Skeletal muscle satellite cell (primary cell): Measurements from ENCODE around the gene PTPRG.

Source experiments
- H3K27me3 ChIP-seq: 2 replicates; pipeline ENCODE4 v1.7.0; 2013; ENCODE audit warnings: low read length; ENCODE audit not compliant: control insufficient read depth, insufficient read depth
- H3K36me3 ChIP-seq: 2 replicates; pipeline ENCODE4 v1.7.0; 2013; ENCODE audit warnings: mild to moderate bottlenecking, control low read depth, low read length; ENCODE audit not compliant: insufficient read depth
- H3K4me1 ChIP-seq: 2 replicates; pipeline ENCODE4 v1.7.0; 2013; ENCODE audit warnings: low read length; ENCODE audit not compliant: control insufficient read depth, insufficient read depth
- H3K4me2 ChIP-seq: 2 replicates; pipeline ENCODE4 v1.7.0; 2013; ENCODE audit warnings: mild to moderate bottlenecking, low read length
- H3K4me3 ChIP-seq: 2 replicates; pipeline ENCODE4 v1.7.0; 2013; ENCODE audit warnings: low read length
- H3K9ac ChIP-seq: 2 replicates; pipeline ENCODE4 v1.7.0; 2013; ENCODE audit warnings: mild to moderate bottlenecking, low read depth, low read length, moderate library complexity
- H3K9me3 ChIP-seq: replicated peaks from 2 replicates; pipeline ENCODE4 v1.7.0; 2013; ENCODE audit warnings: mild to moderate bottlenecking, control low read depth, low read length

The PTPRG gene

DNA sequence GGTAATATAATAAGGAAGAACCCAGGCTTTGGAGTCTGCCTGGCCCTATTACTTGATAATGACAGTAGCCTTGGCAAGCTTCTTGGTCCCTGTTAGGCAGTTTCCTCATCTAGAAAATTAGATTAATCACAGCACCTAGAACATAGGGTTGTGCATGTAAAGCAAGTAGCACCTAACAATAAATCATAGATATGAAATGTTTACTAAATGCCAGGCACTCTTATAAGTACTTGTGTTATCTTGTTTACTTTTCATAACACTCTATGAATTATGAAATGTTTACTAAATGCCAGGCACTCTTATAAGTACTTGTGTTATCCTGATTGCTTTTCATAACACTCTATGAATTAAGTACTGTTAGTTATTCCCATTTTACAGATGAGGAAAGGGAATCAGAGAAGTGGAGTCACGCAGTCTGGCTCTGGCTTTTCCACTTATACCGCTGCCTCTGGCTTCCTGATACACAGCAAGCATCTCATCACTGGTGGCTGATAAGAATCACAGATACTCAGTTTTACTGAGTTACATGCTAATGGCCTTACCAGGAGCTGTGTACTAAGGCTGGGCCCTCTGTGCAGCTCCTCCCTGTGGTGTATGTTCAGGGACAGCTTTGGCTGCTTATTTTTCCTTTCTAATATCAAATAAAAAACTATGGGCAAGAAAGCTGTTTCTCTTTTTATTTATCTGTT is 688.6 kb downstream of the PTPRG start:
- Histone ChIP-seq H3K36me3 (no peaks in the 10 kb centered on the region), H3K4me2 (no peak overlapping the region), H3K27me3 (no peaks in the 10 kb centered on the region), H3K4me3 (no peak overlapping the region), H3K4me1 (no peaks in the 10 kb centered on the region), H3K9me3 (no peaks in the 10 kb centered on the region), H3K9ac (no peak overlapping the region)

DNA sequence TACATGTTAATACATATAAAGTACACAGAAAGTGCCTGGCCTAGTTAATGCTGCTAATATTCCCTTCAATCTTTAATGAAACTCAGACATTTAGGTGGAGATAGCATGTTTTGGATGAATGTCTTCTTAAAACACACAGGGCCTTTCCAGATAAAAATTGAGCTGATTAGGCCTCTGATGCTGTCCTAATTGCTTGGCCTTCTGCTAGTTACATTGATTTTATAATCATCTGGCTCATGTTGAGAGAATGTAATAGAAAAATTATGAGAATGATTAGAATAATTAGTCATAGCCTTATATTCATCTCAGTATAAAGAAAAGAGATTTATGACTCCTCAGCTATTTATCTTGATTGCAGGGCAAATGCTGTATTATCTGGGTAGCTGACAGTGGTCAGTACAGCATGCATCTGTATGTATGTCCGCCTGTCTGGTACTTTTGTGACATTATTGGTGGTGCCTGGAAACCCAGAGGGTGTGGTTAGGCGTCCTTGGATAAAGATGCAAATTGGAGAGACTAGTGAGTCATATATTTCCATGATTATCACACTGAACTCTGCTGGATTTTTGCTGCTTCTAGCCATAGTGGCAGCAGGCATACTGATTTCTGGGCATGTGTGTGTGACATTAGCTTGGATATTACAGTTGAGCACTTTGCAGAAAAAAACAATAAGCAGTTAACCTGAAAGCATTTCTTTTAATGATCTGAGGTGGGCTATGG is 691.2 kb downstream of the PTPRG start:
- no peaks in the 10 kb centered on the region for H3K36me3 ChIP-seq

DNA sequence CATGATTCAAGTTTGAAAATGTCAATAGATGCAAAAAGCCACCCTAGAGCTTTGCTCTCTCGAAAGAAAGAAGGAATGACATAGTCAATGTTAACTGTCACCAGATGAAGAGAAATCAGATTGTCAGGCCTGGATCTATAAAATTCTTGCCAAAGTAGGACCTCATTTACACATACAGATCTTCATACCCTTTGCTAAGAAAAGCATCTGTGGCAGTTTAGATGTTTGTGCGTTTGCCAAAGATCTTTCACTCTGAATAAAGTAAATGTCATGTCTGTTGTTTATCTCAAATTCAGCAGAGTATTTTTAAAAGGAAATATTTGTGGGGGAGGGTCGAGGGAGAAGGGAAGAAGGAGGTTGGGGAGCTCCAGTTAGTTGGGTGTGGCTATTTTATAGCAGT is 692.6 kb downstream of the PTPRG start:
- no peak overlapping the region for H3K9ac ChIP-seq
- no peaks in the 10 kb centered on the region for H3K9me3 ChIP-seq
- H3K4me2 ChIP-seq: no peak overlapping the region
- H3K27me3 ChIP-seq: no peaks in the 10 kb centered on the region
- no peak overlapping the region for H3K4me3 ChIP-seq
- H3K36me3 ChIP-seq: no peaks in the 10 kb centered on the region
- H3K4me1 ChIP-seq: no peaks in the 10 kb centered on the region

More for the DNA sequence above, 691.2 kb downstream of the PTPRG start:
- H3K4me2 ChIP-seq: no peak overlapping the region
- H3K9ac ChIP-seq: no peak overlapping the region
- H3K4me3 ChIP-seq: no peak overlapping the region
- no peaks in the 10 kb centered on the region for H3K27me3 ChIP-seq
- H3K4me1 ChIP-seq: no peaks in the 10 kb centered on the region
- H3K9me3 ChIP-seq: no peaks in the 10 kb centered on the region

DNA sequence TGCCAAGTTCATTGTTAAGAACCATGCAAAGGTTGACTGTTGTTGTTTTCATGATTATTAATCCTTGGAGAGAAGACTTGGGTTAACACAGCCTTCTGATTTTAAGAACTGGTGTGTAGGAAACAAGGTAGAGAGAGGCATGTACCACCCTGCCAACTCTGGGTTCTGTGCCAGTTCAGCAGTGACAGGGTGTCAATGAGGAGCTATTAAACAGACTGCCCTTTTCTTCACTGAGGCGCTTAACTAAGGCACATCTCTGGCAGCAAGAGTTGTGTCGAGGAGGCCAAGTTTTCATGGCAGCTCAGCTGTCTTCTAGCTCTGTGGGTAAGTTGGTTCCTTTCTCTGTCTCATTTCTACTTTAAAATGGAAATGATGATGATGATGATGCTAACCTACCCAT is 694.4 kb downstream of the PTPRG start:
- no peaks in the 10 kb centered on the region for H3K36me3 ChIP-seq
- no peak overlapping the region for H3K4me2 ChIP-seq
- no peaks in the 10 kb centered on the region for H3K4me1 ChIP-seq
- H3K9ac ChIP-seq: no peak overlapping the region
- H3K9me3 ChIP-seq: no peaks in the 10 kb centered on the region
- H3K27me3 ChIP-seq: no peaks in the 10 kb centered on the region
- no peak overlapping the region for H3K4me3 ChIP-seq

DNA sequence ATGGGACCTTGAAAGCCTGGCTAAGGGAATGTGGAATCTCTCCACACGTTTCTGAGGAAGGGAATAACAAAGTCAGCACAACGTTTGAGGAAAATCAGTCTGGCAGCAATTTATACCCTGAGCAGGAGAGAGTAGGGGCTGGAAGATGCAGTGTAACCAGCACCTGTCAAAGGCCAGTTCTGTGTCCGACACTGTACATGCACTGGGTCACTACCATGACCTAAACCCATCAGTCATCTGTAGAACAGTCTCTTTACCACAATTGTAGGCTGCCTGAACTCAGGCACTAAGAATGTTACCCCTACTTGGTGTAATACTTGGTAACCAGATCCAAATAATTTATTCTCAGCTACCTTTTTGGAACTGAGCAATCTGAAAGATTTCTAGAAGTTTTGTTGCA is 698.6 kb downstream of the PTPRG start:
- H3K9ac ChIP-seq: no peak overlapping the region
- no peak overlapping the region for H3K4me2 ChIP-seq
- no peaks in the 10 kb centered on the region for H3K4me1 ChIP-seq
- H3K36me3 ChIP-seq: peaks cover 6% of the 10 kb centered on the region
- H3K27me3 ChIP-seq: no peaks in the 10 kb centered on the region
- H3K9me3 ChIP-seq: no peaks in the 10 kb centered on the region
- H3K4me3 ChIP-seq: no peak overlapping the region

DNA sequence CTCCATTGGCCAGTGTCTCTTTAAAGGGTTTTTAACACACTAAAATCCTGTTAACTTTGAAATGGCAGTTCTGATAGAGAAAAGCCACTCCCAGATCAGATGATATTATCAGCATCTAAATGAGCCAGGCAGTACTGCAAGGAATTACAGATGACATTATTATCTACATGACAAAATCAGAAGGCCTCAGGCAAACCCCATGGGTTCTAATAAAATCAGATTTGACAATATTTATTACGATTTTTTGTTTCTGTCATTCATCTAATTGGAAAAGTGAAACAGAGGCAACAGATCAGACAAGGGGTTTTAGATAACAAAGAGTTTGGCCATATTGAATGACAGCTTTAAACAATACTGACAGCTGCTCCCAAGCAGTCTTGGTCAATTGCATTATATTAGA is 699.3 kb downstream of the PTPRG start:
- H3K4me1 ChIP-seq: no peaks in the 10 kb centered on the region
- no peak overlapping the region for H3K4me3 ChIP-seq
- no peaks in the 10 kb centered on the region for H3K9me3 ChIP-seq
- H3K36me3 ChIP-seq: peaks cover 6% of the 10 kb centered on the region
- no peak overlapping the region for H3K9ac ChIP-seq
- H3K27me3 ChIP-seq: no peaks in the 10 kb centered on the region
- H3K4me2 ChIP-seq: no peak overlapping the region

DNA sequence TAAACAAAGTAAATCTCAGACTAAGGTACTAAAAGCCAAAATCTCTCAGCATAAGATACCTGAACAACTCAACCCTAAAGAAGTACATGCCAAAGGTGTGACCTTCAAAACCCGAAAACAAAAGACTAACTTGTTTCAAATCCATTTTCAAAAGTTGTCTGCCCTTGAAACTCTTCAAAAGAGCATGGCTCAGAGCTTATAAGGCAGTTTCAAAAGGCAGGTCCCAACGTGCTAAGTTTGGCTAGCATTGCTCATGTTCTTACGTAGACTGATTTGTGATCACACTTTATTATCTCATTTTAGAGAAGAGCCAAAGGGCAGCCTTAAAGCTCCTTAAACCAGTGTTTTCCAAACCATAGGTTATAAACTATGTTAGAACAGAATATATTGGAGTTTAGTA is 699.8 kb downstream of the PTPRG start:
- Histone ChIP-seq H3K36me3 (peaks cover 6% of the 10 kb centered on the region), H3K4me2 (no peak overlapping the region), H3K9me3 (no peaks in the 10 kb centered on the region), H3K4me1 (no peaks in the 10 kb centered on the region), H3K9ac (no peak overlapping the region), H3K27me3 (no peaks in the 10 kb centered on the region), H3K4me3 (no peak overlapping the region)

DNA sequence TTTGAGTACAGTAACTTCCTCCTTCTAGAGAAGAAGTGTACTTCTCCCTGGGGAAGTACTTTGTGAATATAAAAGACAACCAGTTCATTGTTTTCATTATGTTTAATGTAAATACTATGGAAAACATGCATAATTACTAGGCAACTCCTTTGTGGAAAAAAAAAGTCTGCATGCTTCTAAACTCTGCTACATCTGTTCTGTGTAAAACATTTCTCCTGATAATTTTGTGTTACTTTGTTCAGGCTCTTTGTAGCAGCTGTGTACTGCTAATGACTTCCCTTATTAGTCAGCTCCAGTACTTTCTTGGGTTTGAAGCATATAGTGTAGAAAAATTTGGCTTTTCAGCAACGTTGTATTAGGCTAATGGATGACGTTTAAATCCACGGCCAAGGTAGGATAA is 700.4 kb downstream of the PTPRG start:
- Histone ChIP-seq H3K27me3 (no peaks in the 10 kb centered on the region), H3K4me1 (no peaks in the 10 kb centered on the region), H3K9me3 (no peaks in the 10 kb centered on the region), H3K4me3 (no peak overlapping the region), H3K36me3 (peaks cover 6% of the 10 kb centered on the region), H3K4me2 (no peak overlapping the region), H3K9ac (no peak overlapping the region)

DNA sequence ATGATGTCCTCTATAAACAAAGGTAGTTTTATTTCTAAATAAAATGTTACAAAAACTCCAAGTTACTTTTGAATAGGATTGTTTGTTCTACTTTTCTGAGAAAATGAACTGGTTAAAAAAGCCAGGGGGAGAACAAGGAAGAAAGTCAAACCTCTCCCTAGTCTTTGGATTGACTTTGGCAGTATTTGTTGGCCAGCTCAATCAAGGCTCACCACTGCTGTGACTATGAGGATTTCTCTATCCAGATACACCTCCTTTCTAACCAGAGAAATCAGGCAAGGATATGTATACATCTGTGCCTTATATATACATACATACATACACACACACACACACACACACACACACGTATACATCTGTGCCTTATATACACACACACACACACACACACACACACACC is 704.2 kb downstream of the PTPRG start:
- Histone ChIP-seq H3K36me3 (peaks cover 9% of the 10 kb centered on the region), H3K4me1 (no peaks in the 10 kb centered on the region), H3K4me3 (no peak overlapping the region), H3K9me3 (no peaks in the 10 kb centered on the region), H3K27me3 (no peaks in the 10 kb centered on the region), H3K4me2 (no peak overlapping the region), H3K9ac (no peak overlapping the region)

DNA sequence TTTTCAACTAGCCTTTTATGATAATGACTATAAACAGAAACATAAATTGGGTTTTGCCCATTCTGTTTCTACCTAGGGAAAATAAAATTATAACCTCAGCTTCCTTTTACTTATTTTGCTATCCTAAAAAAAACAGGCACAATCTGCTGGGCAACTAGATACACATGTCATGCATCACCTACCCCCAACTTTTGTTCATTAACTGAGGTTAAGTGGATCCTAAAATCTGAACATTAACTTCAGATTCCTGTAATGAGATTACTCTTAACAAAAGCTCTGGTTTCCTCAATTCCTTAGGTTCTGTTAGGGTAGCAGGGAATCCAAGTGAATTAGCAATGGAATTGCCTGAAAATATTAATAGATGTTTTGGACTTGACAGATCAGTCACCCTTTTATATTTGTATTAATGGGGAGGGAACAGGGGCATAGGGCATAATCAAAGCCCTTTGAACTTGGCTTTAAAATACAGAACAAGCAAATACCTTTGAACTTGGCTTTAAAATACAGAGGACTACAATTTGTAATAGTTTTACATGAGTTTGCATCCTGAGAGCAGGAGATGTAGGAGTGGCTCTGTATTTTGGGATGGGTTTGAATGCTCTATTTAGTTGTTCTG is 705.4 kb downstream of the PTPRG start:
- H3K9me3 ChIP-seq: no peaks in the 10 kb centered on the region
- no peaks in the 10 kb centered on the region for H3K4me1 ChIP-seq
- H3K4me3 ChIP-seq: no peak overlapping the region
- peaks cover 16% of the 10 kb centered on the region for H3K36me3 ChIP-seq
- no peak overlapping the region for H3K4me2 ChIP-seq
- H3K9ac ChIP-seq: no peak overlapping the region
- H3K27me3 ChIP-seq: no peaks in the 10 kb centered on the region

DNA sequence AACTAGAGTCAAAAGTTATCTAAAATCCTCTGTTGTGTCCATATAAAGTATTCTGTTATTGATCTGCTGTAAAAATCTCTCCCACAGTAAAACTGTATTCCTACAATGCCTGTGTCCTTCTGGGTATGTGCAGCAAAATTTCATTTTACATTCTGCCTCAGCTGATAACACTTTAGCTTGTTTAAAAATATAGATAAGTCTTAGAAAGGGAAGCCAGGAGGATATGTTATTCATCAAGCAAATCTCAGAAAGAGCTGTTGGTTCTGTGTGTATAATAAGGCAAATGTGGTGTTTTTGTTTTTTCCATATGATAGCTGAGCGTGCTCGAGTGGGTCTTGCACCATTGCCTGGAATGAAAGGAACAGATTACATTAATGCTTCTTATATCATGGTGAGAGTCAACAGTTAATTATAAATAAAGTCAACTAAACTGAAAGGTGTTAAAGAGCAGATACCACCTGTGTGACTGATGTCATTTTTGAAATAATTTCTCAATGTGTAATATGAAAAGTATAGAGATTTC is 715.3 kb downstream of the PTPRG start:
- Histone ChIP-seq H3K9ac (no peak overlapping the region), H3K27me3 (no peaks in the 10 kb centered on the region), H3K36me3 (peaks cover 2% of the 10 kb centered on the region), H3K9me3 (no peaks in the 10 kb centered on the region), H3K4me2 (no peak overlapping the region), H3K4me1 (peaks cover 5% of the 10 kb centered on the region), H3K4me3 (no peak overlapping the region)
